CD4-positive, alpha-beta T cell treated with Interleukin-17A for 1 hour (primary cell): ENCODE results near the gene CSPG4.
"Not testable (repeated sequence)": the region's sequence is repeated elsewhere in the genome, so short reads cannot be mapped to it uniquely, and the experiment has no call there.

Experiments
- DNase-seq: peaks from one replicate; pipeline ENCODE4 v3.0.0-alpha.2; 2020

The CSPG4 gene

DNA sequence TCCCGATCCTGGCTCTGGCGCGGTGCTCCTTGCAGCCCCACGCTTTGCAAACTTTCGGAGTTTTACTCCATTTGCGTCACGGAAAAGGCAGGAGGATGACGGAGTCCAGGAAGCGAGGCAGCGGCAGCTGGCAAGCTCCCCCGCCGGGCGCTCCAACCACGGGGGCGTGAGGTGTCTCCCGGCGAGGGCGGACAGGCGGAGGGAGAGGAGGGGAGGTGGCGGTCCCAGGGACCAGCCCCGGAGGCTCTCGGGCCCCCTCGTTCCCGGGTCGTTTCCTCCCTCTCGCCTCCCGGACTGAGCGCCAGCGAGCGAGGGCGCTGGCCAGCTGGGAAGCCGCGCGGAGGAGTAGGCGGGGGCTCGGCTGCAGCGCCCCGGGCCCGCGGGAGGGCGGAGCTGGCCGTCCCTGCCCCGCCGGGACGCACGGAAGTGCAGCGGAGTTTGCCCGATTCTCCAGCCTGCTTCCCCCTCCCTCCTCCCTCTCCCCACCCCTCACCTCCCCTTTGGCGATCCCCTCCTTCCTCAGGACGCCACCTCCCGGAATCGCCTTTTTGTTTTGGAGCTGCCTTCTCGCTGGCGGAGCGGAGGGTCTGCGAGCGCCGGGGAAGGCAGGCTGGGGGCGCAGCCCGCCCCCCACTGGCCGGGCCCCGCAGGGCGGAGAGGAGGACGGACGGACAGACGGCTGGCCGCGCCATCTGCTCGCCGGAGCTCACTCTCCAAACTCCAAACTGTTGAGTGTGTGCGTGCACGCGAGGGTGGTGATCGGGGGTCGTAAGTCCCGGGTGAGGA lies 65.1 kb downstream of the CSPG4 start, which contains the start of gene SNX33:
SNX33 (plus strand) TSS at position 543 of the 786 bp plus-strand sequence. CDS start 1,191 bp downstream, outside the sequence.
- DNase-seq = peak; percentile 52

DNA sequence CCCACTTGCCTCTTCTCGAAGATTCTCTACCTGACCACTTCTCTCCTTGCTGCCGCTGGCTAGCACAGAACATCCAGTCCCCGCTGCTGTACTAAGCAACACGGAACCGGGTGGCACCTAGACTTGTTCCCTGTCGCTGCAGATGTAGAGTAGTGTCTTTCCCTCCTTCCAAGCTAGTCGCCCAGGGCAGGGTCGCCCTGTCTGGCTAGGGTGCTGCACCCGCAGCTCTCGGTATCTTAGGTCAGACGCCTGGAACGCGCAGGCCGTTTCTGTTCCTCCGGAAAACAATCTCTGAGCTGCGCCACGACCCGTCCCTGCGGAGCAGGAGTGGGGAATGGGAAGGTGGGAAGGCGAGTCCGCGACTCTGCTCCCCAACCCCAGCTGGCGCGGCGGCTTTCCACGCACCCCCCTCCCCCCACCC lies 65.7 kb downstream of the CSPG4 start:
- no peak for DNase-seq

GRCh38 chr15:75646112-75646943 lies 66.3 kb downstream of the CSPG4 start:
- DNase-seq = no peak

DNA sequence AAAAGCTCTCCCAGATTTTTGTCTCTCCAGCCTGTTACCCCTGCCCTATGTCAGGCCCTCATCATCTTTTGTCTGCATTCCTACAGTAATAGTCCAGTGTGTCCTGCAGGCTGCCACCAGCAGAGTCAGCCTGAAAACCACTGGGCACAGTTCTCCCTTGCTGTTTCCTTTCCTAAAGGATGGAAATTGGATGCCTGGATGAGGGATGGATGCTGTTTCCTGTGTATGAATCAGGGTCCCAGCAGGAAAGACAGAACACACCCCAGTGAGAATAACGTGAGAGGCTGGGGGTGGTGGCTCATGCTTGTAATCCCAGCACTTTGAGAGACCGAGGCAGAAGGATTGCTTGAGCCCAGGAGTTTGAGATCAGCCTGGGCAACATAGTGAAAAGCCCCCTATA lies 68.3 kb downstream of the CSPG4 start:
- no peak for DNase-seq

- no peak for DNase-seq
Measured at GRCh38 chr15:75641603-75642002, 71.0 kb downstream of the CSPG4 start.

GRCh38 chr15:75641179-75641503 lies 71.5 kb downstream of the CSPG4 start:
- DNase-seq = no peak

- peak; percentile 77 for DNase-seq
Measured at GRCh38 chr15:75640483-75641178, 72.0 kb downstream of the CSPG4 start.

DNA sequence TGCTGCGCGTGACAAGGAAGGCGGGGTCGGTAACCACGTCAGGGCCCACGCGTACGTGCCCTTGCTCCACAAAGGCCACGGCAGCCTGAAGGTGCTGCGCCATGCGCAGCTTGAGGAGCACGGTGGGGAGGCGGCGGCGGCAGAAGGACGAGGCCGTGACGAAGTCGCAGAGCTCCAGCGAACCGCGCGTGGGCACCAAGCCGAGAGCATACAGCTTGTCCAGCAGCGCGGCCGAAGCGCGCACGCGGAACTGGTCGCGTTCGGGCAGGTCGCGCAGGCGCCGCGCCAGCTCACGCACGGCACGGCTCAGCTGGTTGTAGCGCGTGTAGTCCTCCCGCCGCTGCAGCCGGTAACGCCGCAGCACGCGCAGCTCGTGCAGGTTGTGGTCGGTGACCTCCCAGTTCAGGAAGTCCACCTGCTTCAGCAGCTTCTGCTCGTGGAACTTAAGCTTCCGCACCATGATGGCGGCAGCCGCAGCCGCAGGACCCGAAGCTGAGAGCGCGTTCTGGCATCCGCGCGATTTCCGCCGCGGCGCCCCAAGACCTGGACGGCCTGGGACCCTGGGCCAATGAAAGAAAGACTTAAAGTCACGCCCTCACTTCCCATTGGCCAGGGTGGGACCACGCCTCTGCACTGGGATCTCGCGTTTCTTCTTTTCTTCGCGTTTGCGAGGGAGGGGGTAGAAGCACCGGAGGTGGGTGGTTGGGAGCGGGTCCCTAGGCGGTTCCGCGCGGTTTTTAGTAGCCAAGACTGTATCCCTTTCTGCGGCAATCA lies 72.8 kb downstream of the CSPG4 start, which contains the start of gene IMP3:
IMP3 (minus strand) TSS at position 516 of the 774 bp plus-strand sequence; CDS start at position 460, 56 bp downstream.
- peak; percentile 95 for DNase-seq

DNA sequence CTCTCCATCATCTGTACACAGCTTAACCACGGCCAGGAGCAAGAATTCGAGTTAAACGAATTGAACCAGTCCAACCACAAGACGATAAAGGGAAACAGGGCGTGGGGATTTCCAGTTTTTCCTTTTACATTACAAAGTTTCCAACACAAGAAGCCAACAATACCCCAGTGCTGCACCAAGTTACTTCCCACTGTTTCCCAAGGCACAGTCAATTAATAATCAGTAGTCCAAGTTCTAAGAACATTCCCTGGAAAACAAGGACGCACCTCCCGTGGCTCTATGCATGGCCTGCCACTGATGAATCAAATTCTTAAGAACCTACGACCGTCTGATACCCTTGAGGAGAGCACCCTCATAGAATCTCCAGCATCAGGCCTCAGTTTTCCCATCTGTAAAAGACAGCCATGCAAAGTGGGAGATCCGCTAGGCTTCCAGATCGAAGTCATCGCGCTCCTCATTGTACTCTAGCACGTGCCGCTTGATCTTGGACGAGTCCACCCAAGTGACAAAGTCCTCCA lies 73.4 kb downstream of the CSPG4 start:
- DNase-seq = no peak

DNA sequence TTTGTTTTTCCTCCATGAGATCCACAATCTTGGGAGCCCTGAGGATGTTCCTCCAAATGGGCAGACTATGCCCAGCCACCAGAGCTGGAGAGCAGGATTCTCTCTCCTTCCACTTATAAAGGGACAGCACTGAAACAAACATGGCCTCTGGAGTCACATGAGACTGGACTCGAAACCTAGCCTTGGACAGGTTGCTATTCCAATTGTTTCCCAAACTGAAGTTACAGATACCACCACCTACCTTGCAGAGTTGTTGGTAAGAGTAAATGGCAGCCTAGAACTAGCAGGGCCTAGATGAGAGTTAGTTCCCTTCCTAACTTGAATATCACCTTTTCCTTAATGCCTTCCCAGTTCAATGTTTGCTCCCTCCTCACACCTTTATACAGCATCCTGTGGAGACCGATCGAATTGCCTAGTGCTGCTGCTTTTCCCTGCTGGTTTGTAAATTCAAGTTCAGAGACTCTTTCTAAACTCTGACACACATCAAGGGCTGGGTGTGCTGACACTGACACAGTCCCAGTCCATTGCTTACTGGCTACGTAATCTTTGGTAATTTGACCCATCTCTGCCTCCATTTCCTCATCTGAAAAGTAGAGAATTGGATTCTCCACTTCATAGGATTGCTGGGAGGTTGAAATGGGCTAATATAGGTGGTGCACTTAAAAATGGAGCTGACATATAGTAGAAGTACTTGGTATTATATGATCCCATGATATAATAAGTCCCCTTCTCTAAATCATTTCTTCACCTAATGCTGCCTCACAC lies 75.2 kb downstream of the CSPG4 start:
- no peak for DNase-seq

DNA sequence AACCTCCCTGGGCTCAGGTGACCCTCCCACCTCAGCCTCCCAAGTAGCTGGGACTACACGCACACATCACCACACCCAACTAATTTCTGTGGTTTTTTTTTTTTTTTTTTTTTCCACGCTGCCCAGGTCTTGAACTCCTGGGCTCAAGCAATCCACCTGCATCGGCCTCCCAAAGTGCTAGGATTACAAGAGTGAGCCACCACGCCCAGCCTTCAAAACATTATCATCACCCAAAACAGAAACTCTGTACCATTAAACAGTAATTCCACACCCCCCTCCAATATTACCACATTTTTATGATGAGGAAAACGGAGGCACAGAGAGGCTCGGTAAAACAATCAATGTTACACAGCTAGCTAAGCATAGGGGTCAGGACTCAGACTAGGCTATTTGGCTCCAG lies 76.6 kb downstream of the CSPG4 start:
- DNase-seq = no peak

DNA sequence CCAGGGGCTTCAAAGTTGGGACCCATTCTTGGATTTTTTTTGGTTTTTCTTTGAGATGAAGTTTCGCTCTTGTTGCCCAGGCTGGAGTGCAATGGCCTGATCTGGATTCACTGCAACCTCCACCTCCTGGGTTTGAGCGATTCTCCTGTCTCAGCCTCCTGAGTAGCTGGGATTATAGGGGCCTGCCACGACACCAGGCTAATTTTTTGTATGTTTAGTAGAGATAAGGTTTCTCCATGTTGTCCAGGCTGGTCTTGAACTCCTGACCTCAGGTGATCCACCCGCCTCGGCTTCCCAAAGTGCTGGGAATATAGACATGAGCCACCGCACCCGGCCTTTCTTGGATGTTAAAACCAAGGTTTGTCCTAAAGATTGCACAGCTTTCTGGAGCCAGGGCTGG lies 78.7 kb downstream of the CSPG4 start:
- not testable (repeated sequence) for DNase-seq

GRCh38 chr15:75631935-75632334 lies 80.7 kb downstream of the CSPG4 start:
- DNase-seq = no peak

DNA sequence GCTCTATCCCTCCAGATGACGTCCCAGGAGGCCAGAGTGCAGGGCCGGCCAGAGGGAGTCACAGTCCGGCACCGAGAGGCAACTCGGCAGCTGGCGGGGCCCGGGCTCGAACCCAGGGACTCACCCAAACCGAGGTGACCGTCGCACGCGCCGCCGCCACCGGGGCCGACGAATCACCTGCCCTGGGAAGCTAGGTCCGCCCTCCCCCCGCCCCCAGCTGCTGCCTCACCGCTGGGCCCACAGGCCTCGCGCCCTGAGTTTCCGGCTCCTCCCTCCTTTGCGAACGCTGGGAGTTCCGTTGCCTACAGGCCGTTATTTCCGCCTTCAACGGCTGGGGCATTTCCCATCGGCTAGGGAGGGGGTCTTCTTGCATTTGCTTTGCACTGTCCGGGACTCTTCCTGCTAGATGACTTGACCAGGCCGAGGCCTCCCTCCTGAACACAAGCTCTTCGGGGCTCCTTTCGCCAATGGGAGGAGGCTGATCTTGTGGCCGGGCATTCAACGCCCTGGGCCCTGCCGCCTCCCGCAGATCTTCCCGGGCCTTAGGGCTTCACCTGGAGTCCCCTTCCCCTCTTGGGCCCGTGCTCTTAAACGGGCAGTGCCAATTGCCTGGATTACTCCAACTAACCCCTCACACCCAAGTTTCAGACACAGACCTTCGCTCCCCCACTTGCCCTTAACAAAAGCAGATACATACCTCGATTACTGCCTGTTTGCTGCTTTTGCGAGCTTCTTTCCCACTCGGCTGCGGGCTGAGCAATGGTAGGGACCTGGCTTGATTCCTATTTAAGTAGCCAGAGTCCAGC lies 86.9 kb downstream of the CSPG4 start, which contains the start of gene SNUPN:
SNUPN (minus strand) TSS at position 184 of the 806 bp plus-strand sequence. CDS start 4,674 bp downstream, outside the sequence.
- DNase-seq = peak; percentile 93
